A172 (cell line): Measurements from ENCODE around the gene ACOT11. TPM values are rescaled to one million over a fixed set of nuclear protein-coding genes. Genes with fewer than 3 reads are reported as not detected.
A peak's percentile ranks its signal among the peaks of the same experiment; 100 is the strongest.
"Not testable (repeated sequence)": the region's sequence is repeated elsewhere in the genome, so short reads cannot be mapped to it uniquely, and the experiment has no call there.

ENCODE experiments used
- DNase-seq: peaks from one replicate; pipeline ENCODE4 v3.0.0-alpha.2; 2015; ENCODE audit warnings: low spot score
- total RNA-seq: library from RNA; depleted of rRNA; stranded (reverse); fragments of >200 nt; shearing (Covaris generic); gene quantifications from 2 replicates; pipeline ENCODE4 v1.2.3, GENCODE V29; 2014; rRNA removed

Gene ACOT11
- 3.0 and 4.7 TPM in 2 replicates for total RNA-seq

- peak; percentile 57 for DNase-seq
Measured at GRCh38 chr1:54547601-54548388, at the start of gene ACOT11. TSS of gene ACOT11 (plus strand) at chr1:54548228. CDS start at chr1:54548310, 82 bp downstream.

DNA sequence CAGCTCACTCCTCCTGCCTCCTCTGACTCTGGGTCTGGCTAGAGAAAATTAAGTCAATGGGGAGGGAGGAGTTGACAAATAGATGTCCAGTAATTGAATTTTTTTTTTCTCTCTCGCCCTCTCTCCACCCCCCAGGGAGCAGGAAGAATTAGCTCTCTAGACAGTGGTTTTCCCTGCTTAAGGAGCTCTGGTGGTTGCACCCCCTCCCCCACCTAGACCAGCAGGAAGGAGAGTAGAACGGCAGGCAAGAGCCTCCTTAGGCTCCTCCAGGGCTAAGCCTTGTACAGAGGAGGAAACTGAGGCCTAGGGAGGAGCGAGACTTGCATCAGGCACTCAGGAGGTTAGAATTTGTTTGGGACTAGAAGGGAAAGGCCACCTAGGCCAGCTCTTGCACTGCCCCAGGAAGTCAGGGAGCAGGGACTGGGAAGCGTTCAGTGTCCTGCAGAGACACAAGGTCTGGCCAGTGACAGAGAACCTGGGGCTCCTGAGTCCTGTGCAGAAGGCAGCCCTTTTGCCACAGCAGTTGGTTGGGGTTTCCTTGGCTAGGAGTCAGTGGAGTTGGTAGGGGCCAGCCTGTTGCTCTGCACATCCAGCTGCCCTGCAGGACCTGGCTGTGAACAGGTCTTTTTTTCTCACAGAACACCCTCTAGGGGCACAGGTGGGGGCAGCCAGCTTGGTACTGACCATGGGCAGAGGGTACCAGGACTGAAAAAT, 49.5 kb upstream of the ACOT11 start:
- DNase-seq = no peak

DNA sequence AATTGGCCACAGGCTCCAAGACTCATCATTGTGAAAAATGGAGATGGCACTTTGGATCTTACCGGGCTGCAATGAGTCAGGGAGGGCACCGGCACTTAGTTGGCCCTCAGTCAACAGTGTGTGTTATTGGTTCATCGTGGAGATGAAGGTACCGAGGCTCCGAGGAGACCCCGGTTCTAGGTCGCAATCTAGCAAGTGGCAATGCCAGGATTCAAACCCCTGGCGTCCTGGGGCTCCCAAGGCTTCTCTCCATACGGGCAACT, 49.0 kb upstream of the ACOT11 start:
- no peak for DNase-seq

GRCh38 chr1:54499360-54500106, 48.5 kb upstream of the ACOT11 start:
- DNase-seq = no peak

- no peak for DNase-seq
Measured at GRCh38 chr1:54500107-54500431, 48.0 kb upstream of the ACOT11 start.

- DNase-seq = no peak
Measured at GRCh38 chr1:54501849-54502248, 46.2 kb upstream of the ACOT11 start.

- no peak for DNase-seq
Measured at GRCh38 chr1:54502342-54502741, 45.7 kb upstream of the ACOT11 start.

GRCh38 chr1:54506594-54506993, 41.4 kb upstream of the ACOT11 start:
- no peak for DNase-seq

GRCh38 chr1:54507033-54507870, 40.8 kb upstream of the ACOT11 start:
- no peak for DNase-seq

- no peak for DNase-seq
Measured at GRCh38 chr1:54510715-54511270, 37.2 kb upstream of the ACOT11 start.

DNA sequence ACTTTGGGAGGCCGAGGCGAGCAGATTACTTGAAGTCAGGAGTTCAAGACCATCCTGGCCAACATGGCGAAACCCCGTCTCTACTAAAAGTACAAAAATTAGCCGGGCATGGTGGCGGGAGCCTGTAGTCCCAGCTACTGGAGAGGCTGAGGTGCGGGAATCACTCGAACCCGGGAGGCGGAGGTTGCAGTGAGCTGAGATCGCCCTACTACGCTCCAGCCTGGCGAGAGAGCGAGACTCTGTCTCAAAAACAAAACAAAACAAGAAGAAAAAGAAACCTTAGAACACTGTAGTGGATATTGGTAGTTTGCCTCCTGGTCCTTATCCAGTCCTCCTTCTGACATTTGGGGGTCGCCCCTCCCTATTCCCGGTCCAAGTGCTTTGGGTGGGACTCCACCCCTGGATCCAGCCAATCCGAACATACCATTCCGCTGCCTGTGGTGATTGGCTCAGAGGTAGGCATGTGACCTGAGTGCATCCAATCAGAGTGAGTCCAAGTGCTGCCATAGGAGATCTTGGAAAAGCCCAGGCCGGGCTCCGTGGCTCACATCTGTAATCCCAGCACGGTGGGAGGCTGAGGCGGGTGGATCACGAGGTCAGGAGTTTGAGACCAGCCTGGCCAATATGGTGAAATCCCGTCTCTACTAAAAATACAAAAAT, 34.0 kb upstream of the ACOT11 start:
- not testable (repeated sequence) for DNase-seq

DNA sequence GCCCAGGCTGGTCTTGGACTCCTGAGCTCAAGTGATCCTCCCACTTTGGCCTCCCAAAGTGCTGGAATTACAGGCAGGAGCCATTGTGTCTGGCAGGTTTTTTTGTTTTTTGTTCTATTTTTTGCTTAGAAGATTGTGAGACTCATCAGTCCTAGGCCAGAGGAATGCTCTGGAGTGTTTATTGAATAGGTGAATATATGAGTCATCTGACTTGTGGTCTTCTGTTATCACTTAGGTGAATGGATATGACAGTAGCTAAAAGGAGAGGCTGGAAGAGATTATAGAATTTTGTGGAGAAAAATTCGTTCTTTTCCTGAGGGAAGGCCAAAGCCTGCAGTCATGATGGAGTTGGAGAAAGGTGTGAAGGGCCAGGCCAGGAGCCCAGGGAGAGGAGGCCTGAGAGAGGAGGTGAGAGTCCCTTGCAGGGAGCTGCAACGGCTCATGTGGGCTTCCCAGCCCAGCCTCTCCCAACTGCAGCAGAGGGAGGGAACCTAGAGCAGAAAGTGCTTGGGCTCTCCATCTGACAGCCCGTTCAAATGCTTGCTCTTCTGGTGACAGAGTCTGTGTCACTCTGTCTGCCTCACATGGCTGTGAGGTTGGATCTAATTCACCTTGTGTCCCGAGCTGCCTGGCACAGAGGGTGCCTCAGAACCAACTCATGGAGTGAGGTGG, 31.6 kb upstream of the ACOT11 start:
- peak; percentile 56 for DNase-seq

DNA sequence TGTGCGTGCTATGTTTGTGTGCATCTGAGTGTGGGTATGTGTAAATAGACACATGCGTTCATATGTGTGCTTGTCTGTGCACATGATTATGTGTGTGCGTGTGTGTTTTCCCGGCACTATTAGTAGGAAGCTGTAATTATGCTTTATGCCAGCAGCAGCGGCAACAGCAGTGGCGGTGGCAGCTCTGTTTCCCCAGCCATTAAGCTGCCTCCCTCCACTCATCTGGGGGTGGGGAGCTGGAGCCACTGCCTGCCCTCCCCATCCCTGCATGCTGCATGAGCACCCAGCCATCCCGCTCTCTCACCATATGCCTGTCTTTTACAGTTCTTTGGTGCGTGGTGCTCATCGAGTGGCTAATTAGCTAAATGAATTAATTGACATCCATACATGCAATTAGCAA, 30.5 kb upstream of the ACOT11 start:
- DNase-seq = no peak

- no peak for DNase-seq
Measured at GRCh38 chr1:54518489-54518888, 29.5 kb upstream of the ACOT11 start.

GRCh38 chr1:54519709-54520108, 28.3 kb upstream of the ACOT11 start:
- no peak for DNase-seq

GRCh38 chr1:54520631-54521321, 27.3 kb upstream of the ACOT11 start:
- DNase-seq = no peak

DNA sequence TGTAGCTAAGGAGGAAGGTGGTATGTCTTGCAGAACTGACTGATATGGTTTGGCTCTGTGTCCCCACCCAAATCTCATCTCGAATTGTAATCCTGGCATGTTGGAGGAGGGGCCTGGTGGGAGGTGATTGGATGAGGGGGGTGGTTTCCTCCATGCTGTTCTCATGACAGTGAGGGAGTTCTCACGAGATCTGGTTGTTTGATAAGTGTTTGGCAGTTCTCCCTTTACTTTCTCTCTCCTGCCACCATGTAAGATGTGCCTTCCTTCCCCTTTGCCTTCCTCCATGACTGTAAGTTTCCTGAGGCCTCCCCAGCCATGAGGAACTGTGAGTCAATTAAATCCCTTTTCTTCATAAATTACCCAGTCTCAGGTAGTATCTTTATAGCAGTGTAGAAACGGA, 21.5 kb upstream of the ACOT11 start:
- not testable (repeated sequence) for DNase-seq

DNA sequence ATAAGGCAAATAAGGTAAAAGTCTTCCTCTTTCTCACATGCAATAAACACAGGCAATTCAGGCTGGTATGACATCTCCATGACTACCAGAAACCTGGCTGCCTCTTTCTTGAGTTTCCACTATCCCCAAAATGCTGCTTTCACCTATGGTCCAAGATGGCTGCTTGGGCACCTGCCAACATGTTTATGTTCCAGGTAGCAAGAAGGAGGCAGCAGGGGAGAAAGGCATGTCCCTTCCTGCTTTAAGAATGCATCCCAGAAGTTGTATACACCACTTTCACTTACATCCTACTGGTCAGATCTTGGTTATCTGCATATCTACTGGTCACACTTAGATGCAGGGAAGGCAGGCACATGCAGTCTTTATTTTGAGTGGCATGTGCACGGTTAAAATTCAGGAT, 19.4 kb upstream of the ACOT11 start:
- no peak for DNase-seq

DNA sequence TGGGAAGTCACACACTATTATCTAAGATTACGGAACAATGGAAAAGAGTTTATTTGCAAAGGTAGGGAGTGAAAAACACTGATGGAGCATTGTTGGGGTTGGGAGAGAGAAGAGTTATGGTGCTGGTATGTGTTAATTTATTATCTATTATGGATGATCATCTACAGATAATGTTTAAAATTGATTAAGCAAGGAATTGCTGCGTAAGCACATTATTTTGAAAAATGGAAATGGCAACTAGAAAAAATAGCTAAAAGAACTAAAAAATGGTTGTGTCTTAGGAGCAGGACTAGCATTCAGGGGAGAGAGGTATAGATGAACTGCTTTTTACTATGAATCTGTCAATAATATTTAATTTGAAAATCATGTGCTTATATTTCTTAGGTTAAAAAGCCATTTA, 16.0 kb upstream of the ACOT11 start:
- DNase-seq = no peak

- not testable (repeated sequence) for DNase-seq
Measured at GRCh38 chr1:54536656-54537055, 11.4 kb upstream of the ACOT11 start.
